Measurements from ENCODE around the gene PRKX. TPM values are rescaled to one million over a fixed set of nuclear protein-coding genes. Genes with fewer than 3 reads are reported as not detected.

The PRKX gene
- total RNA-seq, 1 donor, result 13.4 TPM

DNA sequence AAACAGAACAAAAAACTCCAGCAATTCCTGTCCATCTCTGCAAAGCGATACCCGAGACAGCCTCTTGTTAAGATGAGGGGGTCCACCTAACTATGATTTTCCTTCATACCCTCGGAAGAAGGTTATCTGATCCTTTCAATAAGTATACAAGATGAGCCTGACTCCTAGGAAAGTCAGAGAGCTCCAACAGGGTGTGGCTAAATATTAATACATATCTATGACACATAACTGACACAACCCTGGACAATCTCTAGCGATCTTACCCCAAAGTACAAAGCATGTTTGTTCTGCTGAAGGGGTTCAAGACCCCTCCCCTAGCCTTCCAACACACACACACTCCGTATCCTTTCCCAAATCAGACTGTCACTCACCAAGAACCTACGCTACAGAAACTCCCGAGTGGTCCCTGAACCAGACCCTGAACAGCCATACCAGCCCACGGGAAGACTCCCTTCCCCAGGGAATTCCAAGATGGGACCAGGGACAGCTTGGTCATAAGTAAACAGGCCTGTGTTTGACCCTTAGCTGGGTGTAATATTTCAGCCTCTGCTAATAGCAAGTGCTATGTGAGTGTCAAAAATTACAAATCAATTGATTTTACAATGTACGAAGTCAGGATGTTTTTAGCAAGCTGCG lies 110.3 kb downstream of the PRKX start:
- TF ChIP-seq, protein P1, sequence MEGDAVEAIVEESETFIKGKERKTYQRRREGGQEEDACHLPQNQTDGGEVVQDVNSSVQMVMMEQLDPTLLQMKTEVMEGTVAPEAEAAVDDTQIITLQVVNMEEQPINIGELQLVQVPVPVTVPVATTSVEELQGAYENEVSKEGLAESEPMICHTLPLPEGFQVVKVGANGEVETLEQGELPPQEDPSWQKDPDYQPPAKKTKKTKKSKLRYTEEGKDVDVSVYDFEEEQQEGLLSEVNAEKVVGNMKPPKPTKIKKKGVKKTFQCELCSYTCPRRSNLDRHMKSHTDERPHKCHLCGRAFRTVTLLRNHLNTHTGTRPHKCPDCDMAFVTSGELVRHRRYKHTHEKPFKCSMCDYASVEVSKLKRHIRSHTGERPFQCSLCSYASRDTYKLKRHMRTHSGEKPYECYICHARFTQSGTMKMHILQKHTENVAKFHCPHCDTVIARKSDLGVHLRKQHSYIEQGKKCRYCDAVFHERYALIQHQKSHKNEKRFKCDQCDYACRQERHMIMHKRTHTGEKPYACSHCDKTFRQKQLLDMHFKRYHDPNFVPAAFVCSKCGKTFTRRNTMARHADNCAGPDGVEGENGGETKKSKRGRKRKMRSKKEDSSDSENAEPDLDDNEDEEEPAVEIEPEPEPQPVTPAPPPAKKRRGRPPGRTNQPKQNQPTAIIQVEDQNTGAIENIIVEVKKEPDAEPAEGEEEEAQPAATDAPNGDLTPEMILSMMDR (IDR thresholded peaks at IDR 0.05; ENCODE audit: extremely low read depth, low read depth, low read length), result no peak
- H3K79me2 ChIP-seq (ENCODE audit: insufficient read depth, low read length), result no peaks in the 10 kb centered on the region
- H3K4me1 ChIP-seq (ENCODE audit: insufficient read depth, low read length), result peaks cover 11% of the 10 kb centered on the region
- no peak overlapping the region for H2AFZ ChIP-seq (ENCODE audit: low read length)
- no peaks in the 10 kb centered on the region for H3K27me3 ChIP-seq (ENCODE audit: insufficient read depth, low read length)
- no peak for DNase-seq (ENCODE audit: insufficient read length, low spot score, missing footprints)
- H3K4me2 ChIP-seq (ENCODE audit: insufficient read depth, low read length), result no peak overlapping the region
- no peak overlapping the region for H3K27ac ChIP-seq (ENCODE audit: low read depth, low read length)
- no peak overlapping the region for H3K4me3 ChIP-seq (ENCODE audit: insufficient read depth, low read length)
- no peaks in the 10 kb centered on the region for H4K20me1 ChIP-seq (ENCODE audit: insufficient read depth, low read length)
- H3K9me3 ChIP-seq (ENCODE audit: low read depth, low read length), result no peaks in the 10 kb centered on the region
- no peaks in the 10 kb centered on the region for H3K36me3 ChIP-seq (ENCODE audit: insufficient read depth, low read length)

DNA sequence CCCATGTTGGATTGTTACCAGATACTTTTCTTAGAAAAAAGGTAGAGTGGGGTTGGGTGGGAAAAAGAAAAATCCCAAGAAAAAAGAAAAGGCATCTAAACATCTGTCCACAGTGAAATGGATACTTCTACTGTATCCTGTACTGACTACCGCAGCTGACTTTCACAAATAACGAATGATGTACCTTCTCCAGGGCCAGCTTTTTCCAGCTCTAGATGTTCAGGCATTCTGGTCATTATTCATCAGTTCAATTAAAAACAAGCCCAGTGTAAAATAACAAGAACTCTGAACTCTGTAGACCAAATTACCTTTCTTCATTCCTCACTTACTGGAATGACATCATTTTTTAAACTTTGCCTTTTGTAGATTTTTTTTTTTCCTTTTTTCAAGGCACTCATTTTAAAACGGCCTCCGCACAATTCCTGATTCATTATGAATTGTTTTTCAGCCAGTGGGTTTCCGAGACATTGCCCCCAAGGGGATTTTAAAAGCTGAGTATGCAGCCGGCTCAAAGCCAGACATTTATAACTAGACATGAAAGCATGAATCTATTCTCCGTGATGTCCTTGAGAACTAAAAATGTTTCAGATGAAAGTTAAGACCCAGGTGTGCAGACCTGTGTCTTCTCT lies 113.5 kb downstream of the PRKX start:
- TF ChIP-seq, protein P1 (IDR thresholded peaks at IDR 0.05; ENCODE audit: extremely low read depth, low read depth, low read length), result no peak
- Histone ChIP-seq H2AFZ (ENCODE audit: low read length) (no peak overlapping the region), H3K4me3 (ENCODE audit: insufficient read depth, low read length) (peak overlapping the region; percentile 6), H3K4me2 (ENCODE audit: insufficient read depth, low read length) (peak overlapping the region; percentile 60), H3K36me3 (ENCODE audit: insufficient read depth, low read length) (no peaks in the 10 kb centered on the region), H3K27ac (ENCODE audit: low read depth, low read length) (peak overlapping the region; percentile 49), H3K9me3 (ENCODE audit: low read depth, low read length) (no peaks in the 10 kb centered on the region), H4K20me1 (ENCODE audit: insufficient read depth, low read length) (no peaks in the 10 kb centered on the region), H3K79me2 (ENCODE audit: insufficient read depth, low read length) (no peaks in the 10 kb centered on the region), H3K27me3 (ENCODE audit: insufficient read depth, low read length) (no peaks in the 10 kb centered on the region), H3K4me1 (ENCODE audit: insufficient read depth, low read length) (peaks cover 11% of the 10 kb centered on the region)
- DNase-seq (ENCODE audit: insufficient read length, low spot score, missing footprints), result peak; percentile 78

DNA sequence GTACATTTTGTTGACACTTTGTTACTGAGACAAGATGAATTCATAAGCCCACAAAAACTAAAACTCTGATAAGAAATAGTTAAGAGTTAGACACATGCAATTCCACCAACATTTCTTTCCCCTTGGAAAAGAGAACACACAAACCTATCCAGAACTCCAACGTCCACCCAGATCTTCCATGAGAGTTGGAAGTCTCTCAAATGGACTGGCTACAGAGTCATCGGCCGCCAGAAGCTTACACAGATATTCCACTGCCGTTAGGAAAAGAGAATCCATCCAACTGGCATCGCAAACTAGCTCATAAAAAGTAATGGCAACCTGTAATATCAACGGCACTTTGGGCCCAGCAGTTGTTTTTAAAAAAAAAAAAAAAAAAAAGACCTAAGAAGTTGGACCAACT lies 114.7 kb downstream of the PRKX start:
- H3K79me2 ChIP-seq (ENCODE audit: insufficient read depth, low read length), result no peaks in the 10 kb centered on the region
- TF ChIP-seq, protein P1 (IDR thresholded peaks at IDR 0.05; ENCODE audit: extremely low read depth, low read depth, low read length), result no peak
- no peaks in the 10 kb centered on the region for H3K27me3 ChIP-seq (ENCODE audit: insufficient read depth, low read length)
- H3K4me3 ChIP-seq (ENCODE audit: insufficient read depth, low read length), result no peak overlapping the region
- H3K4me2 ChIP-seq (ENCODE audit: insufficient read depth, low read length), result no peak overlapping the region
- no peaks in the 10 kb centered on the region for H3K9me3 ChIP-seq (ENCODE audit: low read depth, low read length)
- no peaks in the 10 kb centered on the region for H4K20me1 ChIP-seq (ENCODE audit: insufficient read depth, low read length)
- H3K36me3 ChIP-seq (ENCODE audit: insufficient read depth, low read length), result no peaks in the 10 kb centered on the region
- peaks cover 11% of the 10 kb centered on the region for H3K4me1 ChIP-seq (ENCODE audit: insufficient read depth, low read length)
- H3K27ac ChIP-seq (ENCODE audit: low read depth, low read length), result no peak overlapping the region
- no peak overlapping the region for H2AFZ ChIP-seq (ENCODE audit: low read length)
- no peak for DNase-seq (ENCODE audit: insufficient read length, low spot score, missing footprints)

DNA sequence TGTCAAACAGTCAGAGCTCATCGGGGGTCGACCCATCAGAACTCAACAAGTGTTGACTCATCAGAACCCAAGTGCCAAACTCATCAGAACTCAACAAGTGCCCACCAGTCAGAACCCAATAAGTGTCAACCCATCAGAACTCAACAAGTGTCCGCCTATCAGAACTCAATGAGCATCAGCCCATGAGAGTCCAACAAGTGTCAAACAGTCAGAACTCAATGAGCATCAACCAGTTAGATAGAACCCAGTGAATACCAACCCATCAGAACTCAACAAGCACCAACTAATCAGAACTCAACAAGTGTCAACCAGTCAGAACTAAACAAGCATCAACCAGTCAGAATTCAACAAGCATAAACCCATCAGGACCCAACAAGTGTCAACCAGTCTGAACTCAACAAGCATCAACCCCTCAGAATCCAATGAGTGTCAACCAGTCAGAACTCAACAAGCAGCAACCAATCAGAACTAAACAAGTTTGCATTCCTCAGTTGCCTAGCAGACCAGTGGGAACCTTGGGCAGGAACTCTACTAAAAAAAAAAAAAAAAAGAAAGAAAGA lies 115.3 kb downstream of the PRKX start:
- Histone ChIP-seq H3K79me2 (ENCODE audit: insufficient read depth, low read length) (no peaks in the 10 kb centered on the region), H3K9me3 (ENCODE audit: low read depth, low read length) (no peaks in the 10 kb centered on the region), H3K27ac (ENCODE audit: low read depth, low read length) (no peak overlapping the region), H2AFZ (ENCODE audit: low read length) (no peak overlapping the region), H3K4me2 (ENCODE audit: insufficient read depth, low read length) (no peak overlapping the region), H3K36me3 (ENCODE audit: insufficient read depth, low read length) (no peaks in the 10 kb centered on the region), H3K27me3 (ENCODE audit: insufficient read depth, low read length) (no peaks in the 10 kb centered on the region), H3K4me3 (ENCODE audit: insufficient read depth, low read length) (no peak overlapping the region), H4K20me1 (ENCODE audit: insufficient read depth, low read length) (no peaks in the 10 kb centered on the region), H3K4me1 (ENCODE audit: insufficient read depth, low read length) (peaks cover 11% of the 10 kb centered on the region)
- TF ChIP-seq, protein P1 (IDR thresholded peaks at IDR 0.05; ENCODE audit: extremely low read depth, low read depth, low read length), result no peak
- DNase-seq (ENCODE audit: insufficient read length, low spot score, missing footprints), result peak; percentile 29

Measured in osteoblast (primary cell).